ENCODE results near the gene LPIN1.

GRCh38 chr2:11757101-11757500, 10.7 kb downstream of the LPIN1 start:
- TF ChIP-seq CTCF (conservative IDR thresholded peaks at IDR 0.05 in 1 of 2, IDR thresholded peaks at IDR 0.05 in 1 of 2; ENCODE audit: extremely low read depth in 1 of 2, insufficient read depth in 1 of 2, low read depth in 1 of 2, low read length in 2 of 2) (no peak), EZH2 (IDR thresholded peaks at IDR 0.05; ENCODE audit: borderline replicate concordance, low read length) (no peak)

All from mammary epithelial cell (primary cell).